MM.1S (cell line): ENCODE data around the gene ALG2.

Experiments
- DNase-seq: peaks from one replicate; pipeline ENCODE4 v3.0.0-alpha.2; 2015
- H2AFZ ChIP-seq: fragments of 300-600 bp; sonication (generic); 2 replicates; pipeline ENCODE4 v1.6.0; 2016; ENCODE audit warnings: antibody characterized with exemption, low read length
- H3F3A ChIP-seq: fragments of 300-600 bp; sonication (generic); 2 replicates; pipeline ENCODE4 v1.6.1; 2016; ENCODE audit warnings: mild to moderate bottlenecking, antibody characterized with exemption, low read length, moderate library complexity, mixed read lengths; ENCODE audit not compliant: insufficient read depth
- H3K27ac ChIP-seq: fragments of 300-600 bp; sonication (generic); 2 replicates; pipeline ENCODE4 v1.5.1; 2016; ENCODE audit warnings: mild to moderate bottlenecking, low read length
- H3K27me3 ChIP-seq: fragments of 300-600 bp; sonication (generic); replicated peaks from 2 replicates; pipeline ENCODE4 v1.6.0; 2016; ENCODE audit warnings: low read length; ENCODE audit not compliant: insufficient read depth
- H3K36me3 ChIP-seq: fragments of 300-600 bp; sonication (generic); replicated peaks from 2 replicates; pipeline ENCODE4 v1.6.1; 2016; ENCODE audit warnings: mild to moderate bottlenecking, low read length, mixed read lengths; ENCODE audit not compliant: insufficient read depth
- H3K4me1 ChIP-seq: fragments of 300-600 bp; sonication (generic); 2 replicates; pipeline ENCODE4 v1.6.1; 2016; ENCODE audit warnings: low read length, mixed read lengths
- H3K4me2 ChIP-seq: fragments of 300-600 bp; sonication (generic); 2 replicates; pipeline ENCODE4 v1.6.0; 2016; ENCODE audit warnings: low read depth, low read length
- H3K4me3 ChIP-seq: fragments of 300-600 bp; sonication (generic); 2 replicates; pipeline ENCODE4 v1.5.1; 2016; ENCODE audit warnings: low read length, mixed read lengths
- H3K79me2 ChIP-seq: fragments of 300-600 bp; sonication (generic); 2 replicates; pipeline ENCODE4 v1.6.1; 2016; ENCODE audit warnings: mixed run types, low read length, mixed read lengths
- H3K9ac ChIP-seq: fragments of 300-600 bp; sonication (generic); 2 replicates; pipeline ENCODE4 v1.6.1; 2016; ENCODE audit warnings: low read length, mixed read lengths
- H3K9me2 ChIP-seq: fragments of 300-600 bp; sonication (generic); replicated peaks from 2 replicates; pipeline ENCODE4 v1.6.1; 2016; ENCODE audit warnings: mild to moderate bottlenecking, low read length, mixed read lengths; ENCODE audit not compliant: insufficient read depth
- H3K9me3 ChIP-seq: fragments of 300-600 bp; sonication (generic); replicated peaks from 2 replicates; pipeline ENCODE4 v1.6.1; 2016; ENCODE audit warnings: mild to moderate bottlenecking, low read length, mixed read lengths; ENCODE audit not compliant: insufficient read depth
- H4K20me1 ChIP-seq: fragments of 300-600 bp; sonication (generic); 2 replicates; pipeline ENCODE4 v1.6.1; 2016; ENCODE audit warnings: mild to moderate bottlenecking, low read length, moderate library complexity, mixed read lengths; ENCODE audit not compliant: insufficient read depth
- EZH2phosphoT487 ChIP-seq: fragments of 300-600 bp; sonication (generic); IDR thresholded peaks from 2 replicates; pipeline ENCODE4 v1.6.1; 2018; ENCODE audit warnings: antibody characterized with exemption, low read length

Gene ALG2

DNA sequence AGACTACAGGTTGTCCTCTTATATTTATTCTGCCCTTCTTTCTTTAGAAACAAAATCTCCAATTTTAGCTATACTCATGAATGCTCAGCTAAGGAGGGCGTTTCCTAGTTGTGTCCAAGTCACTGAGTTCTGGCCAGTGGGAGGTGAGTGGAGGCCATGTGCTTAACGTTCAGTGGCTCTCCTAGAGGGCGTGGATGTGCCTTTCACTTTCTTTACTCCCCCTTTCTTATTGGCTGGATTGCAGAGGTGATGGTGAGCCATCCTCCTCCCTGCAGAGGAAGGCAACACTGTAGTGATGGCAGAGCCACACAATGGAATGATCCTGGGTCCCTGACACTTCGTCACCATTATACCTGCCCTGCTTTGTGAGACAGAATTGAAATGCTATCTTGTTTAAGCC, 54.6 kb downstream of the ALG2 start:
- Histone ChIP-seq H3K4me2 (no peak overlapping the region), H3K9me2 (no peaks in the 10 kb centered on the region), H3F3A (peaks cover 7% of the 10 kb centered on the region), H3K27me3 (no peaks in the 10 kb centered on the region), H3K9ac (no peak overlapping the region), H3K4me3 (no peak overlapping the region), H3K36me3 (no peaks in the 10 kb centered on the region), H2AFZ (no peak overlapping the region), H3K4me1 (peaks cover 22% of the 10 kb centered on the region), H4K20me1 (no peaks in the 10 kb centered on the region), H3K9me3 (no peaks in the 10 kb centered on the region), H3K27ac (no peak overlapping the region), H3K79me2 (no peaks in the 10 kb centered on the region)
- TF ChIP-seq EZH2phosphoT487 = no peak
- no peak for DNase-seq
